ENCODE data around the gene PRDX5.

The PRDX5 gene

GRCh38 chr11:64327993-64328392, 10.1 kb downstream of the PRDX5 start:
- ChIA-PET CTCF (no interaction called here), POLR2A (interaction anchor here (0.6 to 1.5 kb wide), 2 partner anchors 10 to 113 kb away, joined by 3 to 5 read pairs; partner anchors contain the start of genes PRDX5 and TRMT112)
- Histone ChIP-seq H3K9me3 (ENCODE audit: control insufficient read depth, insufficient read depth, low read depth, low read length) (no peaks in the 10 kb centered on the region), H3K4me3 (ENCODE audit: low read depth, low read length) (no peak overlapping the region), H3K4me1 (ENCODE audit: control insufficient read depth, insufficient read depth, low read length) (no peaks in the 10 kb centered on the region), H3K36me3 (ENCODE audit: control insufficient read depth in 2 of 2, insufficient read depth in 1 of 2, low read length in 2 of 2) (peaks cover 0 to 5% of the 10 kb centered on the region in 2 experiments; a peak in 1 of 3 replicates), H3K27ac (ENCODE audit: extremely low read depth, low read depth, low read length) (no peak overlapping the region)
- no peak for TF ChIP-seq ZNF391 (tag by site-specific recombination; IDR thresholded peaks at IDR 0.05; ENCODE audit: borderline replicate concordance, low read depth)
- TF ChIP-seq ZNF140 (tag by site-specific recombination; IDR thresholded peaks at IDR 0.05) = no peak
- no peak for TF ChIP-seq ZNF114 (tag by site-specific recombination; IDR thresholded peaks at IDR 0.05)
- TF ChIP-seq ZBTB44 (tag by site-specific recombination; IDR thresholded peaks at IDR 0.05) = no peak
- no peak for TF ChIP-seq KLF17 (tag by site-specific recombination; IDR thresholded peaks at IDR 0.05)
- TF ChIP-seq PRDM6 (tag by site-specific recombination; IDR thresholded peaks at IDR 0.05) = no peak
- no peak for TF ChIP-seq ZSCAN30 (tag by site-specific recombination; IDR thresholded peaks at IDR 0.05)
- TF ChIP-seq ZNF777 (tag by site-specific recombination; IDR thresholded peaks at IDR 0.05; ENCODE audit: borderline replicate concordance) = no peak
- no peak for TF ChIP-seq ZNF2 (tag by site-specific recombination; IDR thresholded peaks at IDR 0.05)
- no peak for TF ChIP-seq ZNF837 (tag by site-specific recombination; IDR thresholded peaks at IDR 0.05)
- no peak for TF ChIP-seq ZNF629 (tag by site-specific recombination; IDR thresholded peaks at IDR 0.05)
- TF ChIP-seq GLI4 (tag by site-specific recombination; IDR thresholded peaks at IDR 0.05) = no peak
- TF ChIP-seq ZNF704 (tag by site-specific recombination; IDR thresholded peaks at IDR 0.05) = no peak
- TF ChIP-seq ZNF658 (tag by site-specific recombination; IDR thresholded peaks at IDR 0.05) = no peak
- TF ChIP-seq SCRT2 (tag by site-specific recombination; IDR thresholded peaks at IDR 0.05) = no peak
- no peak for TF ChIP-seq ZNF341 (tag by site-specific recombination; IDR thresholded peaks at IDR 0.05; ENCODE audit: low read depth)

- CTCF ChIA-PET = interaction anchor here (0.6 to 9.6 kb wide), 14 partner anchors 8 to 782 kb away, joined by 3 to 81 read pairs (median 6); partner anchors contain the start of genes ESRRA, PRDX5, RPS6KA4 and TRMT112
- Histone ChIP-seq H3K4me1 (ENCODE audit: control insufficient read depth, insufficient read depth, low read length) (no peaks in the 10 kb centered on the region), H3K4me3 (ENCODE audit: low read depth, low read length) (no peak overlapping the region), H3K36me3 (ENCODE audit: control insufficient read depth in 2 of 2, insufficient read depth in 1 of 2, low read length in 2 of 2) (no peaks in the 10 kb centered on the region), H3K27ac (ENCODE audit: extremely low read depth, low read depth, low read length) (no peak overlapping the region), H3K9me3 (ENCODE audit: control insufficient read depth, insufficient read depth, low read depth, low read length) (no peaks in the 10 kb centered on the region)
- POLR2A ChIA-PET = interaction anchor here (2.8 kb wide), 1 partner anchor 14 kb away, joined by 18 read pairs; the partner anchor contains the start of genes PRDX5 and TRMT112
- TF ChIP-seq ZNF580 (tag by site-specific recombination; IDR thresholded peaks at IDR 0.05) (no peak), ZNF24 (tag by site-specific recombination; IDR thresholded peaks at IDR 0.05) (no peak), ZNF600 (tag by site-specific recombination; IDR thresholded peaks at IDR 0.05) (no peak), TSHZ1 (tag by site-specific recombination; IDR thresholded peaks at IDR 0.05; ENCODE audit: borderline replicate concordance) (no peak), REST (tag by site-specific recombination; IDR thresholded peaks at IDR 0.05) (no peak), ZFP37 (tag by site-specific recombination; IDR thresholded peaks at IDR 0.05) (no peak), ZSCAN23 (tag by site-specific recombination; IDR thresholded peaks at IDR 0.05) (no peak)
Observed at GRCh38 chr11:64330888-64331287, 13.0 kb downstream of the PRDX5 start.

Measured in HEK293 (cell line).